Measurements from ENCODE around the gene MITF.

MITF gene

GRCh38 chr3:69844706-69845105 is 105.4 kb downstream of the MITF start:
- Histone ChIP-seq H3K9me3 (ENCODE audit: control insufficient read depth, insufficient read depth, low read length) (no peaks in the 10 kb centered on the region), H3K9me2 (replicated peaks; ENCODE audit: control insufficient read depth, low read length) (no peaks in the 10 kb centered on the region), H3K4me3 (ENCODE audit: low read length) (no peak overlapping the region), H3K36me3 (ENCODE audit: control insufficient read depth, low read length) (no peaks in the 10 kb centered on the region), H3K79me2 (ENCODE audit: control insufficient read depth, low read length) (no peaks in the 10 kb centered on the region), H3F3A (ENCODE audit: control insufficient read depth, insufficient read depth) (no peaks in the 10 kb centered on the region), H3K27me3 (ENCODE audit: control insufficient read depth, low read length) (no peaks in the 10 kb centered on the region), H3K27ac (ENCODE audit: low read depth, low read length) (no peak overlapping the region), H3K4me1 (ENCODE audit: control insufficient read depth, low read length) (no peaks in the 10 kb centered on the region), H3K4me2 (ENCODE audit: low read length) (no peak overlapping the region), H4K20me1 (ENCODE audit: control insufficient read depth, insufficient read depth, low read depth, low read length) (no peaks in the 10 kb centered on the region)
- TF ChIP-seq CTCF (IDR thresholded peaks at IDR 0.05; ENCODE audit: low read depth, low read length, poor library complexity, severe bottlenecking): no peak
- TF ChIP-seq EZH2phosphoT487 (IDR thresholded peaks at IDR 0.05; ENCODE audit: borderline replicate concordance, low read length): no peak

GRCh38 chr3:69847303-69847702 is 108.0 kb downstream of the MITF start:
- Histone ChIP-seq H3K4me1 (ENCODE audit: control insufficient read depth, low read length) (no peaks in the 10 kb centered on the region), H3K36me3 (ENCODE audit: control insufficient read depth, low read length) (no peaks in the 10 kb centered on the region), H3K4me2 (ENCODE audit: low read length) (no peak overlapping the region), H3F3A (ENCODE audit: control insufficient read depth, insufficient read depth) (no peaks in the 10 kb centered on the region), H4K20me1 (ENCODE audit: control insufficient read depth, insufficient read depth, low read depth, low read length) (no peaks in the 10 kb centered on the region), H3K27me3 (ENCODE audit: control insufficient read depth, low read length) (no peaks in the 10 kb centered on the region), H3K27ac (ENCODE audit: low read depth, low read length) (no peak overlapping the region), H3K79me2 (ENCODE audit: control insufficient read depth, low read length) (no peaks in the 10 kb centered on the region), H3K9me3 (ENCODE audit: control insufficient read depth, insufficient read depth, low read length) (no peaks in the 10 kb centered on the region), H3K9me2 (replicated peaks; ENCODE audit: control insufficient read depth, low read length) (no peaks in the 10 kb centered on the region), H3K4me3 (ENCODE audit: low read length) (no peak overlapping the region)
- TF ChIP-seq CTCF (IDR thresholded peaks at IDR 0.05; ENCODE audit: low read depth, low read length, poor library complexity, severe bottlenecking): no peak
- TF ChIP-seq EZH2phosphoT487 (IDR thresholded peaks at IDR 0.05; ENCODE audit: borderline replicate concordance, low read length): no peak

GRCh38 chr3:69848113-69848512 is 108.8 kb downstream of the MITF start:
- Histone ChIP-seq H3K9me2 (replicated peaks; ENCODE audit: control insufficient read depth, low read length) (no peaks in the 10 kb centered on the region), H3K4me3 (ENCODE audit: low read length) (no peak overlapping the region), H3K36me3 (ENCODE audit: control insufficient read depth, low read length) (no peaks in the 10 kb centered on the region), H3K27me3 (ENCODE audit: control insufficient read depth, low read length) (no peaks in the 10 kb centered on the region), H3K4me2 (ENCODE audit: low read length) (no peak overlapping the region), H3K9me3 (ENCODE audit: control insufficient read depth, insufficient read depth, low read length) (no peaks in the 10 kb centered on the region), H4K20me1 (ENCODE audit: control insufficient read depth, insufficient read depth, low read depth, low read length) (no peaks in the 10 kb centered on the region), H3K79me2 (ENCODE audit: control insufficient read depth, low read length) (no peaks in the 10 kb centered on the region), H3K4me1 (ENCODE audit: control insufficient read depth, low read length) (no peaks in the 10 kb centered on the region), H3F3A (ENCODE audit: control insufficient read depth, insufficient read depth) (no peaks in the 10 kb centered on the region), H3K27ac (ENCODE audit: low read depth, low read length) (no peak overlapping the region)
- TF ChIP-seq EZH2phosphoT487 (IDR thresholded peaks at IDR 0.05; ENCODE audit: borderline replicate concordance, low read length): no peak
- TF ChIP-seq CTCF (IDR thresholded peaks at IDR 0.05; ENCODE audit: low read depth, low read length, poor library complexity, severe bottlenecking): no peak

GRCh38 chr3:69850849-69851248 is 111.6 kb downstream of the MITF start:
- H4K20me1 ChIP-seq (ENCODE audit: control insufficient read depth, insufficient read depth, low read depth, low read length): no peaks in the 10 kb centered on the region
- no peaks in the 10 kb centered on the region for H3K79me2 ChIP-seq (ENCODE audit: control insufficient read depth, low read length)
- no peaks in the 10 kb centered on the region for H3K9me3 ChIP-seq (ENCODE audit: control insufficient read depth, insufficient read depth, low read length)
- H3K4me1 ChIP-seq (ENCODE audit: control insufficient read depth, low read length): no peaks in the 10 kb centered on the region
- no peaks in the 10 kb centered on the region for H3F3A ChIP-seq (ENCODE audit: control insufficient read depth, insufficient read depth)
- no peak overlapping the region for H3K4me2 ChIP-seq (ENCODE audit: low read length)
- H3K4me3 ChIP-seq (ENCODE audit: low read length): no peak overlapping the region
- no peaks in the 10 kb centered on the region for H3K27me3 ChIP-seq (ENCODE audit: control insufficient read depth, low read length)
- no peak overlapping the region for H3K27ac ChIP-seq (ENCODE audit: low read depth, low read length)
- TF ChIP-seq EZH2phosphoT487 (IDR thresholded peaks at IDR 0.05; ENCODE audit: borderline replicate concordance, low read length) (no peak), CTCF (IDR thresholded peaks at IDR 0.05; ENCODE audit: low read depth, low read length, poor library complexity, severe bottlenecking) (no peak)
- H3K36me3 ChIP-seq (ENCODE audit: control insufficient read depth, low read length): no peaks in the 10 kb centered on the region
- no peaks in the 10 kb centered on the region for H3K9me2 ChIP-seq (replicated peaks; ENCODE audit: control insufficient read depth, low read length)
